OCI-M1 (cell line): Measurements from ENCODE around the gene ZNF724.

Experiments
- DNase-seq: peaks from one replicate; lab custom pipeline; 2025; lab: John Stamatoyannopoulos, UW

Gene ZNF724

DNA sequence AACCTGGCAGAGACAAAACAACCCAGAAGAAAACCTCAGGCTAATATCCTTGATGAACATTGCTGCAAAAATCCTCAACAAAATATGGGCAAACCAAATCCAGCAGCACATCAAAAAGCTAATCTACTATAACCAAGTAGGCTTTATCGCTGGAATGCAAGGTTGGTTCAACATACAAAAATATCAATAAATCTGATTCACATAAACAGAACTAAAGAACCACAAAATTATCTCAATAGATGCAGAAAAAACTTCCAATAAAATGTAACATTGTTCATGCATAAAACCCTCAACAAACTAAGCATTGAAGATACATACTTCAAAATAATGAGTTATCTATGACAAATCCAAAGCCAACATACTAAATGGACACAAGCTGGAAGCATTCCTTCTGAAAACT is 8.8 kb downstream of the ZNF724 start:
- no peak for DNase-seq

- peak; percentile 12 for DNase-seq
Measured at GRCh38 chr19:23222998-23223652, 27.1 kb downstream of the ZNF724 start.

GRCh38 chr19:23203841-23204344 is 46.3 kb downstream of the ZNF724 start:
- no peak for DNase-seq

- DNase-seq, result no peak
Measured at GRCh38 chr19:23190341-23190740, 59.9 kb downstream of the ZNF724 start.

DNA sequence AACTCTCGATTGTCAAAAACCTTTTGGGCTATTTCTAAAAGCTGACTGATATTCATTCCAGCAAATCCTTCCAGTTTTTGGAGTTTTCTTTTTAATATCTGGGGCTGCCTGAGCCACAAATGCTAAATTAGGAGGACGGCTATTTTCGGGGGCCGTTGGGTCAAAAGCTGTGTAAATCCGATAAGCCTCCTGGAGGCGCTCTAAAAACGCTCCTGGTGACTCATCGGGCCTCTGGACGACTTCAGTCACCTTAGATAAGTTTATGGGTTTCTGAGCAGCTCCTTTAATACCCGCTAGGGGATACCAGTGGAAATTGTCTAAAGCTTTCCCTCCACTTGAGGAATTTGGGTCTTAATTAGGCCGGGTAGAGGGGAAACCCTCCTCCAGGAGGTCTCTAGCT is 66.9 kb downstream of the ZNF724 start:
- DNase-seq, result no peak
